Urothelium cell line (cell line): ENCODE results near the gene EFCAB6.

Experiments
- DNase-seq: peaks from one replicate; pipeline ENCODE4 v3.0.0; 2011; ENCODE audit warnings: low spot score, mixed read lengths
- FAIRE-seq: peaks from 2 replicates; lab custom pipeline; 2011; peaks lifted over from hg19 to GRCh38; lab: Jason Lieb, UNC

The EFCAB6 gene

DNA sequence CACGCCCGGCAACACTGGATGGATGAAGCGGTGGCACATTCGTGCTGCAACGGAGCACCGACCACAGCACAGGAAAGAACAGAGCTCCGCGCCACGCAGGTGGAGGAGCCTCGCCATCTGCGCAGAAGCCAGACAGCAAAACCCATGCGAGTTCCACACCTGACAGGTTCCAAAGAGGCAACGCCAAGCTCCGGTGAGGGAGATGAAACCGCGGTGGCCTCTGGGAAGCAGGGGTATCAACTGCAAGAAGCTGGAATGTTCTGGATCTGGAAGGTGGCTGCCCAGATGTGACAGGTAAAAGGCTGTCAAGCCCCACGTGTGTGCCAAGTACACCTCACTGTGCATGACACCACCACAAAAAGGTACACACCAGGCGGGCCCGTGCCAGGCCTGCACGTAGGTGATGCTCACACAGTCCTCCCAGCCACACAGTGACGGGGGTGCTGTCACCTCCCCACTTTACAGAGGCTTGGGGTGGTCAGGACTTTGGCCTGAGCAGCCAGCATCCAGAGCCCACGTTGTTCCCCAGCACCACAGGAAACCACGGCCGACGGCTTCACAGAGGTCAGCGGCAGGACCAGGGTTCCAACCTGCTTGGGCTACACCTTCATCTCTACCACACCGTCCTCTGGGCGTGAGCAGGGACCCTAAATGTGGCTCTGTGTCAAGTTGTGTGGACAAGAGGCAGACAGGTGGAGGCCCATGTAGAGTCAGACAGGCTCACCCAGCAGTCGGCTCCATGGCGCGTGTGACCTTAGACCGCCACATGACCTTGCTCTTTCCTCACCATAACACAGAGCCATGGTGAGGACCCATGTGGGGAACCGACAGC, 19.7 kb upstream of the EFCAB6 start:
- DNase-seq (no peak), FAIRE-seq (peak; percentile 70)

DNA sequence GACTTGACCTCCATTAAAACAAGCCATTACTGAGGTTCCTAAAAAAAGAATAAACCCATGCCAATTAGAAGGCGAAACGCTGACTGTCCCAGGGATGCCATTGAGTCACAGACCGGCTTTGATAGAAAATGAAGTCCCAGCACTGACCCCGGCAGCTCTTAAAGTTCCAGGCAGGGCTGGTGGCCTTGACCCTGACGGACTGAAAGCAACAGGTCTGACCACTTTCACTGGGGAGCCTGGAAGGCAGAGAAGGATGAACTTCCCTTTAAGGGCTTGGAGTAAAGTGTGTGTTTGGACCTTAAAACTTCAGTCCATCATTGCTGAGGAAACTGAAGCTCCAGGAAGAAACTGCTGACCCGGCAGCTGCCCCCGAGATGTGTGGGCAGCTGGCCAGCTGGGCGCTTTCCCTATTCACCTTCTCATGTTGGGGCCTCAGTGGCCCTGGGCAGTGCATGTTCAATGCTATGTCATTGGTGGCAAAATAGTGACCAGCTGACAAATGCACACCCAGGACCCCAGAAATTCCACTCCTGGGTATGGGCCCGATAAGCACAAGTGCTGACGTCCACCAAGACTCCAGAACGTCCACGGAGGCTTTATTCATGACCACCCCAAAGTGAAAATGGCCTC, 18.9 kb upstream of the EFCAB6 start:
- no peak for DNase-seq
- FAIRE-seq = no peak

DNA sequence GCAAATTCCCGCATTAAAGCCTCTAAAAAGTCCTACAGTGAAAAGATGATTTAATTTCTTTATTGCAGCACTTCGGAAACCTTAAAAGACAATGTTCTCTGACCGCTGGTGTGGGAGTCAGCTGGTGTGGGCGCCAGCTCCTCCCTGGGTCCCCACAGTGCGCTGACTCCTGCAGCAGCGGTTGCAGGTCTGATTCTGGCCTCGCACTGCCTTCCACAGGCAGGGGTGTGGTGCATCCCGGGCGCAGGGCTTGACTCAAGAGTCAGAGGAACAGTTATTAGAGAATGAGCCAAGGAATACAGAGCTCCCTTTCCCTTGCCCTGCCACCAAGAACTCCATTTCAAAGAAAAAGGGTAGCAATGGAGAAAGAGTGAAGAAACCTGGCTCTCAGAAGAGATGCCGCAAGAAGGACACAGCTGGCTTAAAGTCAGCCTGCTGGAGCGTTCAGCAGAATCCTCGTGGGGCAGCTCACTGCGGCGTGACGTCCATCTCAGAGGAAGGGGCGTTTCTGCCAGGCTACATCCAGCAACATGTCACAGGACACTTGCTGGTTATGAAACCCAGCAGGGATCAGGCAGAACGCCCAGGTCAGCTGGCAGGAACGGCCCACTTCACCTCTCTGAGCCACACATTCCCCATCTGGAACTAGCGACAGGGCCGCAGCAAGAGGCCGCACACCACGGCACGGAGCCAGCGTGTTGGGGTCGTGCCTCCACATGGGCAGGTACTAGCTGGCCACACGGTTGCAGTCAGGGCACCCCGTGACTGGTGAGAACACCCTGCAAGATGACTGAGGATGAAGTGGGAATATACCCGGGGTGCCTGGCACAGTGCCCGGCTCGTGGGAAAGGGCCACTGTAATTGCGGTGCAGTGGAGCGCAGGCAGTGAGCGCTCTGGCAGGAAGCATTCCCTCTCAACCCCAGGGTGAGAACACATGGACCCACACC, 18.1 kb upstream of the EFCAB6 start:
- no peak for DNase-seq
- FAIRE-seq = no peak

DNA sequence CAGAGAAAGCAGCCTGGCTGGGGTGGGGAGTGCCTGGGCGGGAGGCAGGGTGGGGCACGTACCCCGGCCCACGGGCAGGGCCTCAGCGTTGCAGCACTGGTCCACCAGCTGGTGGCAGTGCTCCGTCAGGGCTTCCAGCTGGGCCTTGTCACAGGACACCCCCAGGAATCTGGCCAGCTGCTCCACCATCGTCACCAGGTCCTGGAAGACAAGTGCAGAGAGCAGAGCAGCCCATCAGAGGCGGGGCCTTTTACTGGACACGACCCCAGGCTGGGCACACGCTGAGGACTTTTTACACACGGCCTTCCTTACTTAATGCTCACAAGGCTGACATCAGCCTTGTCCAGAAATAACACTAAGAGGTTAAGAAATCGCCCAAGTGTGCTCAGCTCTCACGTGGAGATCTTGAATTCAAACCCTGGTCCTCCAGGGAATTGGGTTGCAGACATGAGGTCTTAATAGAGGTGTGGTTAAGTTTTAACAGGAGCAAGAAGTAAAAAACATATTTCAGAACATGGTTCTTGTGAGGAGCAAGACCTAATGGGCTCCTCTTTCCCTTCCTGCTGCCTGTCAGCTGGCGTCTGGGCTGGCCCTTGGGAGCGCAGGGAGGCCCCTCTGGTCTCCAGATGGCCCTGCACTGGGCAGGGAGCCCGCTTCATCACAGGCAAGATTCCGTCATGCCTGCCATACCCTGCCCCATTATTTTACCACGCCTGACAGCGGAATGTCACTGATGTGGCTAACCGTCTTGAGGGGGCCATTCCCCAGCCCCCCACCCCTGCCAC, 17.1 kb upstream of the EFCAB6 start:
- DNase-seq = no peak
- no peak for FAIRE-seq

DNA sequence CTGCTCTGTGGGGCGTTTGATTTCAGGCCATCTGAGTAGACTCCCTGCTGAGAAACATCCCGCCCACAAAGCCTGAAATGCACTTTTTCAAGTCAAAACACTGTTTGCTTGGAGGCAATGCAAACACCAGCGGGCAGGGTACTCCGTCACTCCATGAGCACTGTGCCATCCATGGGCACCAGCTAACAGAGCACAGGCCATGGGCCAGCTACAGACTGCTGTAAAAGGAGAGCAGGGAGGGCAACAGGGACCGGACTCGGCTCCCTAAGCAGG, 16.6 kb upstream of the EFCAB6 start:
- FAIRE-seq = no peak
- no peak for DNase-seq

DNA sequence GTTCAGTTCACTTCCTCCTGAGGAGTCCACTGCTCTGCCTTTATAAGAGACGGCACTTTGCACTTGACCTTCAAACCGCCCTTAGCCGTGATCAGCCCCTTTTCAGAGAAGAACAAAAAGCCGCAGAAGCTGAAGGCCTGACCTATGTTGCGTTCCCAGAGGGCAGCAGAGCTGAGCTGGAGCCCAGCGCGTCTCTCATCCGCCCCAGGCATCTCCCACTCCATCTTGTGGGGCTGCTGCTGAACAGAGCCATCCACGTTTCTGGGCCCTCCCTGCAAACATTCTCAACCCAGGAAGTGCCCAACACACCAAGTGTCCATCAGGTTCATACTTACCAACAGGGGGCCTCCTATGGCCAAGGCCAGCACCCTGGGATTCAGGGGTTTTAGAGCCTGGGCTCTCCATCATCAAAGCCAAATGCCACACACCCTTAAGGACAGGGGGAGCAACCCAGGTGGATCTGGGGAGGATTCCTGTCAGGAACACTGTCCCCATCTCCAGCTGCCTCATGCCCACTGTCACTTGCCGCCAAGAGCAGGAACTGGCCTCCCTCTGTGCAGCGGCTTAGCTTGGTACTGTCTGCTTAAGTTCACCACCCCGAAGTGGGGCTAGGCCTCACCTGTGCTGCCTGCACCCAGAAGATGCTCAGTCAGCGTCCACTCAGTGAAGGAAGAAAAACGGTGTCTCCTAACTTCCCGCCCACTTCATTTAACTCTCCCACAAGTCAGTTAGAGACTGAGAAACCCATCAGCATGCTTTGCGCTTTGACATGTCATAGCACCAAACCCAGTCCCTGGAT, 16.0 kb upstream of the EFCAB6 start:
- no peak for FAIRE-seq
- no peak for DNase-seq

DNA sequence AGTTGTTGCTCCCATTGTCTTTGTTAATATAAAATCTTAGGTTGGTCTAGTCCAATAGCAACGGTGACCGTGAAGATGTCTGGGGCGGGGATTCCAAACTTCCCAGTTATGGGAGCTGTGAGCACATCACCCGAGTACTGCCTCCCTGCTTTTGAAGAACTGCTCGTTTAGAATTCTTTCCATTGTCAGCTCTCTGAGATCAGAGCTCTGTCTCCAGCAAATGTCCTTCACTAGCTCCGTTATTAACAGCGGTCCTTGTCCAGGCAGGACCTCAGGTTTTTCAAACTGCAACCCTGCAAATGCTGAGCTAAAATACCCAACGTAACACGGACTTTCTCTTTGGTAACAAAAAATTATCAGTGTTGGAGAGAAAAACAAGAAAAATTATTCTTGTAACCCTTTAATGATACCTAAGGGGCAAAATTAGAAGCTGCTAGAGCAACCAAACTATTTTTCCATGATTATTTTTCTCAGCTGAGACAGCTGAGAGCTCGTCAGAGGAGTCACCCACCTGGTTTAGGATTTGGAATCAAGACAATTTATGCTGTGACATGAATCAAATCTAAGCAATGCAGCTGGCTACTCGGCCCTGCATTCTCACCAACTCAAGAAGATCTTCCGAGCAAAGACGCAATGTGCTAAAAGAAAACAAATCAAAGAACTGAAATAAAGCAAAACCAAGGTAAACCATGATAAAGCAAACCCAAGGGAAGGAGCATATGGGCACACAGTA, 15.1 kb upstream of the EFCAB6 start:
- FAIRE-seq (no peak), DNase-seq (no peak)

DNA sequence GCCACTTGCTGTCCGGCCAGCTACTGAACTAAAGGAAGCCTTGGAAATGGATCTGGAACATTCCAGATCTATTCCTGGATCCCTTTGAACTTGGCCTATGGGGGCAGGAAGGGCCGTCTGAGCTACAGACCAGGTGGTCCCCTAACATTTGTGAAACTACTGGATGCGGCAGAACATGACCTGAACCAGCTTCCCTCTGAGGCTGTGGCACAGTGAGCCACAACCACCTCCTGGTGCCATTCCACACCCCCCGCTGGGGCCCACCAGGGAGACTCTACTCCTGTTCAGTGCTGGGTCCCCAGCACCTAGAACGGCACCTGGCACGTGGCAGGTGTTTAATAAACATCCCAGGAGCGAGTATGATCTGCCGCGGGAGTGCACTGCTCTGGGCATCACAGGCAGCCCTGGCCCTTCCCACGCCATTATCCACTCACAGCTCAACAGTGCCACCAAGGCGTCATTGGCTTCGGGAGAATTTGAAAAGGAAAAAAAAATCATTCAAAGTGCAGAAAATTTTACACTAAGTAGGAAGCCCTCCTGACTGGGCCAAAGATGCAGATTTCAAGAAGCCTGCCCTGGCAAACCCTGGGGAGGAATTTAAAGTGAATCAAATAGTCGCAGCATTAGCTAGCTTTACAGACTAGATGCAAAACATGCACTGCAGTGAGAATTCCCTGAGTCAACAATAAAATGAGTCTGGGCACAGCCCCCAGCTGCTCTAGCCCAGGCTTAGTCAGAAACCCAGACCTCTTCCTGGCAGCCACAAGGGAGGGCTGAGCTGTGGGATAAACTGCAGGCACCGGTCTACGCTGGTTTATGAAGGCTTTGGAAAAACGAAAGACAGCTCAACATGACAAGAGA, 14.3 kb upstream of the EFCAB6 start:
- FAIRE-seq = peak; percentile 20
- peak; percentile 77 for DNase-seq

DNA sequence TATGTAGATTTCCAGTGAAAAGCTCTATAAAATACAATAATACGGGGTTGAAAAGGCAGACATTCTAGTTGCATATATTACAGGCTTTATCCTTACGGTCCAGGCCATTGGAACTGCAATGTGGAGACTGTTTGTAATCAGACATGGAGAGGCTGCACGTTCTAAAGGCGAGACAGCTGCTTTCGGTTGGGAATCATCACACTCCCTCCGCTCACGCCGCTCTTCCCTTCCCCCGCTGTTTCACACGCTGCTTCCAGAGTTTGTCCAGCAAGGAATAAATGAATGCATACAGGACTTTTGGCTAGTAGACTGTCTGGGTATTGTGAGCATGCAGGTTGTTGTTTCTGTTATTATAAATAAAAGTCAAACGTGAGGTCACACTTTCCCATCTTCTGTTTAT, 13.5 kb upstream of the EFCAB6 start:
- no peak for DNase-seq
- no peak for FAIRE-seq

DNA sequence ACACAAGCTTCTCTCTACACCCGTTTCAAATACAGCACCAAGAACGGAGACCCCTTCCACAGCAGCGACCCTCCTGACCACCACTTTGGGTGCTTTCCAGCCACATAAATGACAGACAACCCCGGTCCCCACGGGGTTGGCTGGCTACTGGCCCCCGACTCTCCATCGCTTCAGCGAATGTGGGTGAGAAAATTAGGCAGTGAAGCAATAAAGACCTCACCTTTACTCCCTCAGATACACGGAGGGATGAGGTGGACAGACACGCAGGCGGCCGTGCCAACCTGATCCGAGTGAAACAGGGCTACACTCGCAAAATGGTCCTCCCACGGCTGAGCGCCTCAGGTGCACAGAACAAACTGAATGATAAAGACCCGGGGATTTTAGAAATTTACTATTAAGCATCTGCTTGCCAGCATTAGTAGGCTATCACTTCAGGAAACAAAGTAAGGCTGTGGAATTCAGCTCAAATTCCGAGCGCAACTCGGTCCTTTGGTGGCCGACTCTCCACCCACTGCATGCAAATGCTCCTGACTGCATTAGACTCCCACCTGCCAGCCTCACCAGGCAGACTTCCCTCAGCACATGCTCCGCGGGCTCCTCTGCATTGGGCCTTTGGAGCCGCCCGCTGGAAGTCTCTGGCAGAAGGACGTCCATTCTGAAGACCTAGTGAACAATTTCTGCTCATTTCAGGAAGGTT, 12.8 kb upstream of the EFCAB6 start:
- no peak for DNase-seq
- FAIRE-seq = no peak

DNA sequence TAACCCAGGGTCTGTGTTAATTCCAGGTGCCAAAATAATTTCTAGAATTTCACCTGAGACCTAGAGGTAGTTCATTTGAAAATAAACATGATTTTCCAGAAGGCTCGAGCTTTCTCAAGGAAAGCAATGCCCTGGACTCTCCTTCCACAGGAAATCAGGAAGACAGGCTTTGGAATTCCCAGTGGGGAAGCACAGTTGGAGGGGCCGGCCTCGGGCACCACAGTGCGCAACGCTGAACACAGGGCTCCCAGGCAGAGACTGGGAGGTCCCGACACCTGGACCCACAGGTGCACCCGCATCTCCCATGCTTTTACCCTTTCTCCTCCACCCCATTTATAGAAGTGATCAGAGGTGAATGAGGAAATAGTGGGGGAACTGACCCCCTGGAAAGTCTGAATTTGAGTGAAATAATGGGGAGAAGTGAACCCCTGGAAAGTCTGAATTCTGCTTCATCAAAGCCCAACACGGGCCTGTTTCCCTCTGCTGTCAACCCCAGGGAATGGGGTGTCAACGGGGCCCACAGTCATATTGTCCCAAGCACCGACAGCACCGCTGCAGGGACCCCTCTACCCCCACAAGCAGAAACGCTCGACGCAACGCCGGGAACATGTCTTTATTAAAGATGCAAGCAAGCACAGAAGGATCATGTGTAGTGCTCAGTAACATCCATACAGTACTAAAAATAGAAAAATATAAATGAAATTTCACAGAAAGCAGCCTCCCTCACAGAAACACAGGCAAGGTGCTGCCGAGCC, 12.0 kb upstream of the EFCAB6 start:
- FAIRE-seq = no peak
- DNase-seq = no peak

DNA sequence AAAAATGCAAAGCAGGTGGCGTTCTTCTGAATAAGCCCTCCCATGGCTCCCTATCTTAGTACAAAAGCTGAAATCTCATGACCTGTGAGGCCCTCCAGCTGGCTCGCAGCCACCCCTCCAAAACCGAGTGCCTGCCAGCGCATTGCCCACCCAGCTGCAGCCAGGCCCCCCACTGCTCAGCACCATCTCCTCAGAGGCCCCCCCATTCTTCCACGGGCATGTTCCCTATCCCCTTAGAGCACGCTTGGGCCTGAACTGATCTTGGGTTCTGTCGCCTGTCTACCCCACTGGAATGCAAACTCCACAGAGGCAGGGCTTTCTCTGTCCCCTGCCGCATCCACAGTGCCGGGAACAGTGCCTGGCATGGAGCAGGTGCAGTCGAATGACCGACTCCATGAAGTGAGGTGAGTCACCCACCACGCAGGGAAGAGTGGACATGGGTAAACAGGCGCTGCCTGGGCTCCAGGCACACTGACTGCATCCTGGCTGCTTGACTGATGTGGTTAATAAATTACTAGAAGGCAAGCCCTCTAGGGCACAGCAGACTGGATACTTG, 11.3 kb upstream of the EFCAB6 start:
- DNase-seq (peak; percentile 44), FAIRE-seq (no peak)

DNA sequence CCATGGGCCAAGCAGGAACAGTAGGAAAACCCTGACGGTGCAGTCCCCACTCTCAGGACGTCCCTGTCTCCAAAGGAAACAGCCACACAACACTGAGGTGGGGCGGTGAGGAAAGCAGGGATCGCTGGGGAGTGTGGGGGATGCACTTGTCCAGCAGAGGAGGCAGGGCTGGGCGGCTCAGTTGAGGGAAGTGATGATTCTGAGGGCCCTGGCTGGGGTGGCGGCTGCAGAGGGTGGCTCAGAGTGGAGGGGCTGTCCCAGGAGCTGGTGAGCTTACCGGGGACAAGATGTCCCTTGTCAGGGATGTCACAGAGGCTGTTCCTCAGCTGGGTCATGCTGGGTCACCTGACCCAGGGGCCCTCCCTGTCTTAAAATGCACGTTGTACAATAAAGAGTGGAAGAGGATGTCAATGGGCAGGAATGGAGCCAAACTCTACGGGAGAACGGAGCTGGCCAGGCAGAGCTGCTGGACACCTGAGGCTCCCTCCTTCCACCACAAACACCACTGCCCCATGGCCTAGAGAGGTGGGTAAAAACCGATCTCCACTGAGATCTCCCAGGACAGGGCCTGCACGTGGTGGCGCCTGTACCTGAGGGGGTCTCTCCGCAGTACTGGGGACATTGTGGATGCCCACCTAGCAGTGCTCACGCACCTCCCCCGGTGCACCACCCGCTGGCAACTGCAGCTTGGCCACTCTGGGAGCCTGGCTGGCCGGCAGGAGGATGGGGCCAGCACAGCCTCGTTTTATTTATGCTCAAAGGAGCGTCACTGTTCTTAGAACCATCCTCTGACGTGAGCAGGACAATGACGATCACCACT, 9.7 kb upstream of the EFCAB6 start:
- DNase-seq (no peak), FAIRE-seq (no peak)

DNA sequence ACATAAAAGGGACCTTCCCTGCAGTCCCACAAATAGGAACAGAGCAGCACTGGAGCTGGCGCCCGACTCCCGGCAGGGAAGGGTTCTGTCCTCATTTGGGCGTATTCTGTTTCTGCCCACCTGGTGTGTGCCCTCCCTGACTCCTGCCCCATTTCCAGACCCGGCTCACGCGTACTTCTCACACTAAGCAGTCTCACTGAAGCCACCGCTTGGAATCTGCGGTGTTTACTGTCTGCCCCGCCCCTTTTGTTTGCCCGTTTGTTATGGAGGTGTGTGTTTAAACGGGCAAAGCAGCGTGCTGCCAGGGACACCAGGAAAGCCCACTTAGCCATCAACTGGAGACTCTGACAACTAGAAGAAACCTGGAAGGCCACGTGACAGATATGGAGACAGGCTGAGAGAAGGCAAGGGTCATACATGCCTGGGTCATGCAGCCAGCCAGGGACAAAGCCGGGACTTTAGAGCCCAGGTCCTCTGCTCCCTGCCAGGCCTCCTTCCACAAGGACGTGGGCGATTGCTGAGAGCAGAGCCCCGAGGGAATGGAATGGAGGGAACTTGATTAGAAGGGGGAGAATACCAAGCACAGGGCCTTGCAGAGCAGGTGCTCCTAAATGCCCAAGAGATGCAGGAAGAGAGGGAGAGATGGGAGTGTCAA, 8.7 kb upstream of the EFCAB6 start:
- FAIRE-seq = no peak
- no peak for DNase-seq

DNA sequence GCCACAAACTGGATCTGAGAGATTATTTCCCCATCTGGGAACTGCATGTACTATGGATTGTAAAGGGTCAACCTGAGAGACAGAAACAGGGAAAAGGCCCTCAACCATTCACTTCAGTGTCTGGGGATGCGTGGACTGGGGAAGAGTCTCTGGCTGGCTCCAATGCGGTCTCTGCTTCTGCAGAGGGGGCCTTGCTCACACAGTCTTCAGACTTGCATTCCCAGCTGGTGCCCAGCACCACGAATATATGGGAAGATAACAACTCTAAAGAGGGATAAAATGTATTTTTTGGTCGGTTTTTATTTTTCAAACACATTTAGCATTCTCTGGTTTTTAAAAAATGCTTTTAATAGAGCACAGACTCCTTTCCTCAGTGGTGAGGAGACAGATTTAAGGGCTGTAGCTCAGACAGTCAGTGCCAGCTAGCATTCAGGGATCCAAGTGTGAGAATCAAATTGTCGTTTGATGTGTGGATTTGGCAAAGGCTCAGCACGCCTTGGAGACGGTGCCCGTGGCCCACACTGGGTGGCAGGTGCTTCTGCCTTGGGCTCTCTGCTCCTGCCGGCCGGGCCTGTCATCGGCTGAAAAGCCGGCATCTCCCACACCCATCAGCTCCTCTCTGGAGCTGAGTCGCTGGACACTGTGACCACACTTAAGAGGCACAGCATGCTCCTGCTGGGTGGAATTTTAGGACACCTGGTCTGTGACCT, 8.0 kb upstream of the EFCAB6 start:
- FAIRE-seq = no peak

More for the DNA sequence above, 8.0 kb upstream of the EFCAB6 start:
- no peak for DNase-seq
